GM12864 (cell line): ENCODE measurements around the gene RBFOX2.

Experiments used
- DNase-seq: peaks from one replicate; pipeline ENCODE4 v3.0.0-alpha.2; 2011; ENCODE audit warnings: low read depth
- H3K4me3 ChIP-seq: 2 replicates; pipeline ENCODE4 v1.5.1; 2011; ENCODE audit warnings: mild to moderate bottlenecking, low read depth, low read length, control low read depth
- CTCF ChIP-seq: IDR thresholded peaks from 2 replicates; pipeline ENCODE4 v1.5.1; 2011; ENCODE audit warnings: low read depth, mild to moderate bottlenecking, moderate library complexity, low read length, control low read depth, inconsistent platforms; ENCODE audit errors: missing control alignments

RBFOX2 gene

GRCh38 chr22:35988030-35988429 lies 40.6 kb downstream of the RBFOX2 start:
- no peak for TF ChIP-seq CTCF
- H3K4me3 ChIP-seq: no peak overlapping the region
- DNase-seq: no peak

DNA sequence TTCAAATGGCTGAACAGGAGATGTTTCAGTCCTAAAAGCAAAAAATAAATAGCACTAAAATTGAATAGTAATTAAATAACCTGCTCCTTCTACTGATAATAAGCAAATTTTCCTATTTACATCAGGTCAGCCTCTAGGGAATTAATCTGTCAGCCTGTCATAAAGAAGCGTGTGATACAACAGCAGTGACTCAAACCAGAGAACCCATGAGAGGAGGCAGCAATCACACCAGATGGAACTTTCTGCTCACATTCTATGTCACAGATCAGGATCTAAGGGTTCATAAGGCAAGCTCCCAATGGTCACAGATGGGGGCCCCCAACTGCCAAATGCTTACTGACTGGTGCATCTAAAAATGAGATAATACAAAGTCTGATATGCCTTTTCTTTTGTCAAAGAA lies 41.1 kb downstream of the RBFOX2 start:
- DNase-seq: no peak
- TF ChIP-seq CTCF: no peak
- no peak overlapping the region for H3K4me3 ChIP-seq

DNA sequence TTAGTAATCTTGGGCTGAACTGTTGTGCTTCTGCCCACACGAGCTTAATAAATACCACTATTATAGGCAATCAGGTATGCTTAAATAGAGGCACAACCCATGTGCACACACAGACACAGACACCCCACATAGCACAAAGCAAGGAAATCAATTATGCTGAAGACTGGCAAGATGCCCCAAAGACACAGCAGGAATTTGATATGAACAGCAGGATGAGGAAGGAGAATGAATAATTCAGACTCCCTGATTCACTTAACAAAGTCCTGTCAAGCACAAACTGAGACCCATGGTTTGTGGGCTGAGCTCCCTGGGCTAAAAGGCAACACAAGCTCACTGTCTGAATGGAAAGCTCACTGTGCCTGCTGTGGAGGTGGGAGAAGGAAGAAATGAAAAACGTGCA lies 42.5 kb downstream of the RBFOX2 start:
- no peak overlapping the region for H3K4me3 ChIP-seq
- no peak for TF ChIP-seq CTCF
- DNase-seq: no peak

GRCh38 chr22:35985371-35985770 lies 43.3 kb downstream of the RBFOX2 start:
- no peak for TF ChIP-seq CTCF
- H3K4me3 ChIP-seq: no peak overlapping the region
- no peak for DNase-seq

DNA sequence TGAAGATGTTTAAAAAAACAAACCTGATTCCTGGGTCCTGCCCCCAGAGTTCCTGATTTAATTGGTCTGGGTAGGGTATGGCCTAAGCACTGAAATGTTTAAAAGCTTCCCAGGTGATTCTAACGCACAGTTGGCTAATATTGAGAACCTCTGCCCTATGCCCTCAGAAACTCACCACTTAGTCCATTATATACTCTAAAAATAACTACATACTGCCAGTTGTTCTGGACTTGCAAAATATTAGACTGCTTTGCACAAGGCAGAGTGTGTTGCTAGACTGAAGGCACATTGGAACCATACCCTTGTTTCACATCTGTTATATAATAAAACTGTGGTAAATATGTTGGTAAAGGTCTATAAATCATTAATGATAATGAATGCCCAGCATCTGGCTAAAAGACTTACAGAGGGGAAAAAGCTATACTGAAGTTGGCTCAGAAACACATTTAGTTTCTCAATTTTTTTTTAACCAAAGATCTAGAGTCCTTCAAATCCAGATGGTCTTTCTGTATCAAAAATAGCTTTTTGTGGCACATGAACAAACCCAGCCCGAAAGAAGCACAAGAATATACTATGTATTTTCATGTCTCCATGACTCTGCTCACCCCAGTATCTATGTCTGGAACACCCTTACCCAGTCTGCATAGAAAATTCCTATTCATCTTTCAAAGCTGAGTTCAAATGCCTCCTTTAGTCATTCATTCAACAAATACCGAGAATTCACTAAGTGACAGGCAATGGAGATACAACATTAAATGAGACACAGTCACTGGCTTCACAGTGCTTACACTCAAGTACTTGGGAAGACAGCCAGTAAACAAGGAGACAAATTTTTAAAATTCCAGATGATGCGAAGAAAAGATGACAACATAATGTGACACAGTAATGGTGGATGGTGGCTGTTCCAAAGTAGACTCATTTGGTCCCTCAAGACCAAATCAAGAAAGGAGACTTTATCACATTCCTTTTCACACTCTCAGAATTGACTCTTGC lies 44.1 kb downstream of the RBFOX2 start:
- no peak overlapping the region for H3K4me3 ChIP-seq
- DNase-seq: no peak
- no peak for TF ChIP-seq CTCF

- no peak for DNase-seq
- no peak for TF ChIP-seq CTCF
- no peak overlapping the region for H3K4me3 ChIP-seq
Observed at GRCh38 chr22:35981900-35982299, 46.7 kb downstream of the RBFOX2 start.

GRCh38 chr22:35978889-35979288 lies 49.7 kb downstream of the RBFOX2 start:
- no peak overlapping the region for H3K4me3 ChIP-seq
- TF ChIP-seq CTCF: no peak
- DNase-seq: no peak
